ENCODE data around the gene ADAM23. TPM values are rescaled to one million over a fixed set of nuclear protein-coding genes. Genes with fewer than 3 reads are reported as not detected.

ADAM23 gene
- total RNA-seq, 2 experiments from 2014 or later, result 0.28 to 0.32 TPM

DNA sequence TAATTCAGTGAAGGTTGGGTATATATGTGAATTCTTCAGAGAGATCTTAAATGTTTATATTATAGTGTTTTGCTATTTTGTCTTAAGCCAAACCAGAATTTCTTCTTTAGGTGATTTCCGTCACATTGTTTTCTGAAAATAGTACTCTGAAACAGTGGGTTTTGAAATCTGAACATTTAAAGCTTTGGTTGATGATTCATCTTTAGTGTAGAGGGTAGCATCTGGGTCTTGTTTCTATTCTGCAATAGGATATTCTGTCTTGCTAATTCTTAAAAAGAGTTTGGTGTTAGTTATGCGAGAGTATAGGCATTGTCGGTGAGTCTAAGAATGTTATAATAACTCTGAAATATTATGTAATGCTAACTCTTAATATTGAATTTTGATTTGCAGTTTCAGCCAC lies 129.4 kb downstream of the ADAM23 start:
- Mint-ChIP-seq H3K9me3 (ENCODE audit: low read depth) (no peaks in the 10 kb centered on the region), H3K27ac (no peak overlapping the region), H3K4me1 (no peaks in the 10 kb centered on the region), H3K36me3 (no peaks in the 10 kb centered on the region), H3K4me3 (no peak overlapping the region), H3K27me3 (peaks cover 1% of the 10 kb centered on the region)
- CTCF ChIA-PET, result no interaction called here
- DNase-seq (no peak), ATAC-seq (no peak)

DNA sequence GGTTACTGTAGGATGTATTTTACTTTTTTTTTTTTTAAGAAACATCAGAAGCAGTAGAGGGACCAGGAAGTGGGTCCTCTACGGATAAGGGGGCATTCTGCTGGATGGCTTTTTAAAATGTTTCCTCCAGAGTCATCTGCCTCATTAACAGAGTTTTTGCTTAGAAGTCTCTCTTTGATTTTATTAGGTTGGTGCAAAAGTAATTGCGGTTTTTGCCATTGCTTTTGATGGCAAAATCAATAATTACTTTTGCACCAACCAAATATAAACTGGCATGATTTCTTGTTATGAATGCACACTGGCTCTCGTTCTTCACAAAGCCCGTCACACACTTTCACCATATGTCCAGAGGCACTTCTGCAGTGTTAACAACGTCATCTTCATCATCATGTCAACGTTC lies 130.5 kb downstream of the ADAM23 start:
- H3K4me3 Mint-ChIP-seq, result no peak overlapping the region
- H3K27ac Mint-ChIP-seq, result no peak overlapping the region
- no peak for DNase-seq
- CTCF ChIA-PET, result no interaction called here
- no peaks in the 10 kb centered on the region for H3K36me3 Mint-ChIP-seq
- H3K4me1 Mint-ChIP-seq, result no peaks in the 10 kb centered on the region
- H3K9me3 Mint-ChIP-seq (ENCODE audit: low read depth), result no peaks in the 10 kb centered on the region
- H3K27me3 Mint-ChIP-seq, result no peaks in the 10 kb centered on the region
- ATAC-seq, result no peak

DNA sequence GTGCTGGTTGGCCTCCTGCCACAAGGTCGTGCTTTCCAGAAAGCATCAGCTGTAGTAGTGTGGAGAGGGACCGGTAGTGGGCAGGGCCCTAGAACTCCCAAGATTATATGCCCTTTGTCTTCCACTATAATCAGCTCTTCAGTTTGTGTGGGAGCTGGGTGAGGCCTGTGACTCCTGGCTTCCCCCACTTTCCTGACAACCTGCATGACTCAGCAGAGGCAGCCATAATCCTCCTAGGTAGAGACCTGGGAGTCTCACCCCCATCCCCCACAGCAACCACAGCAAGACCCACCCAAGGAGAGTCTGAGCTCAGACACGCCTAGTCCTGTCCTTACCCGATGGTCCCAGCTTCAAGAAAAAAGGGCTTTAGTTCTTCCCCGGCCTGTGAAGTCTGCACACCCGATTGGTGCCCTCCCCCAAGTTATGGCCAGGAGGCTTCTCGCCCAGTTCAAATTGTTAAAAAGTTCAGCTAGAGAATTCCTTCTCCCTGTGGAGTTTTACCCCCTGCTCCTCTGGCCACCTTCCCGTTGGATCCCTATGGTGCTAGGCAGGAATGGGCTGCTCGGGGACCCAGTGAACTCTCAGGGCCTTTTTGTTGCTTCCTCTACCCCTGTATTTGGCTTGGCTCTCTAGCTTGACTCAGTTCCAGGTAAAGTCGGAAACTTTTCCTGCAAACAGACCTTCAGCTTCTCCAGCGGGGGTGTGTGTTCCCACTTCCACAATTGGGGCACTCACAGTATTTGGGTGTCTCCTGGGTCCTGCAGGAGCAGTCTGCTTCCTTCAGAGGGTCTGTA lies 141.2 kb downstream of the ADAM23 start:
- Mint-ChIP-seq H3K9me3 (ENCODE audit: low read depth) (no peaks in the 10 kb centered on the region), H3K4me1 (no peaks in the 10 kb centered on the region), H3K27ac (no peak overlapping the region), H3K36me3 (no peaks in the 10 kb centered on the region), H3K27me3 (peaks cover 3% of the 10 kb centered on the region), H3K4me3 (no peak overlapping the region)
- ATAC-seq, result no peak
- CTCF ChIA-PET, result no interaction called here
- no peak for DNase-seq

DNA sequence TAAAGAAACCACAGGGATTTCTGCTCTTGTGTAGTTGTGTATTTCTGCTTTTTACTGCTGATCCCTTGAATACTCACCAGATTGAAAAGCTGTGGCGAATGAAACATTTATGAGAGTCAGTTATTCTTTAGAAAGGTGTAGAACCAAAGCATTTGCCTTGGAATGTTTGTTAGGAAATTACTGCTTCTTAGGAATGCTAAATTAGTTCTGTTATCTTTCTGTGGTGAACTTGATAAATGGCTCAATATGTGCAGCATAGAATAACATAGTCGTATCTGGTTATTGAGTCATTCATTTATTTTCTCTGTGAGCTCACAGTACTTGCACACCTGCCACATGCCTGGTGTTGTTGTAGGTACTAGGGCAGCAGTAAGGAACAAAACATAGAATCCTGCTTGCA lies 142.0 kb downstream of the ADAM23 start:
- Mint-ChIP-seq H3K36me3 (no peaks in the 10 kb centered on the region), H3K27me3 (peaks cover 3% of the 10 kb centered on the region), H3K27ac (no peak overlapping the region), H3K4me1 (no peaks in the 10 kb centered on the region), H3K9me3 (ENCODE audit: low read depth) (no peaks in the 10 kb centered on the region), H3K4me3 (no peak overlapping the region)
- no peak for ATAC-seq
- DNase-seq, result no peak
- CTCF ChIA-PET, result no interaction called here

DNA sequence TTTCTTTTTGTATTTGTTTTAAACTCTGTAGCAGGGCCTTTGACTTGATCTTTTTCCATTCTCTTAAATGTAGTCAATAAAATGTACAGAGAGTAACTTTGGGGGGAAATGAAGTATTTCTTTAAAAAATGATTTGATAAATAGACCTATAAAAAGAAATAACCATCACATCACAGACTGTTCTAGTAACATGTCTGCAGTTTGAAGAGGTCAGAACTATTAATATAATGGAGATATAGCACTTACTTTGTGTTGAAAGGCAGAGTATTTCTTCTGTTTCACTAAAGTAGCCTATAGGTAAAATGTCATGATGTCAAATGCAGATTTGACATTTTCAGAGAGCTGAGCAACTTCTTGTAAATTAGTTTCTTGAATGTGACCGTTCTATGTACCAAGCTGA lies 143.3 kb downstream of the ADAM23 start:
- Mint-ChIP-seq H3K36me3 (no peaks in the 10 kb centered on the region), H3K4me3 (no peak overlapping the region), H3K27ac (no peak overlapping the region), H3K4me1 (no peaks in the 10 kb centered on the region), H3K27me3 (peaks cover 3% of the 10 kb centered on the region), H3K9me3 (ENCODE audit: low read depth) (no peaks in the 10 kb centered on the region)
- CTCF ChIA-PET, result no interaction called here
- no peak for DNase-seq
- ATAC-seq, result no peak

DNA sequence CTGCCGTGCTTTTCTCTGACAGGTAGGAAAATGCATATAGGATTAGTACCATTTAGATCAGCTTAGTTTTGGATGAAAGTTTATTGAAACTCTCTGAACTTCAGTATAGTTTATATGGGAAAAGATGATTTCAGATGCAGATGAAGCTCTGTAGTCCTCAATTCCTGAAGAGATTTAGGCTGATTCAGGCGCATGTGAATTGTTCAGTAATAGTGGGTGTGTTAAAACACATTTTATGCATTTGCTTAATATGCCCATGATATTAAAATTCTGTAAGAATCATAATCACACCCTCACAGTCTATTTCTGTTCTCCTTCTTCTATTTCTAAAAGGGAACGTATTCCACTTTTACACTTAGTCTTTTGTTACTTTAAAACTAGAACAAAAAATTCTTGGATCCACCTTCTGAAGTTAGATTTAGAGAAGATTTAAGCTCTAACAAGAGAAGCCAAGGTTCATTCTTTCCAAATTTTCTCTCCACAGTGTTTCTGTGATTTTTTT lies 154.4 kb downstream of the ADAM23 start:
- no peaks in the 10 kb centered on the region for H3K4me1 Mint-ChIP-seq
- no peak overlapping the region for H3K27ac Mint-ChIP-seq
- no peaks in the 10 kb centered on the region for H3K9me3 Mint-ChIP-seq (ENCODE audit: low read depth)
- CTCF ChIA-PET, result no interaction called here
- DNase-seq (no peak), ATAC-seq (no peak)
- no peaks in the 10 kb centered on the region for H3K36me3 Mint-ChIP-seq
- no peaks in the 10 kb centered on the region for H3K27me3 Mint-ChIP-seq
- H3K4me3 Mint-ChIP-seq, result no peak overlapping the region

DNA sequence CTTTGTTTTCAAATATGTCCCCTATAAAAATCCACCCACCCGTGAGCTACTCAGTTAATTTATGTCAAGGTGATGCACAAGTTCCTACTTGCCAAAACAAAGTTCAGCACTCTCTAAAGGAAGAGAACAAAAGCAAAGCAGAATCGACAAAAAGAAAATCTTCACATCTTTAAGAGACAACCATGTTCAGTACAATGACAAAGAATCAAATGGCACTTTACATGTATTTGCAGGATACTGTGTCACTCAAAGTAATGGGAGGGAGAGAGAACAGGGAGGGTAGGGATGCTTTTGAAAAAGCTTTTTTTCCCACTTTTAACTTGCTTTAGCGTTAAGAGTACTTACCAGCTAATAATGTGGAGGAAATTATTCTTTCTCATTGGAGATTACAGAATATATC lies 159.9 kb downstream of the ADAM23 start:
- Mint-ChIP-seq H3K27me3 (no peaks in the 10 kb centered on the region), H3K36me3 (no peaks in the 10 kb centered on the region), H3K4me3 (no peak overlapping the region), H3K9me3 (ENCODE audit: low read depth) (no peaks in the 10 kb centered on the region), H3K27ac (no peak overlapping the region), H3K4me1 (no peaks in the 10 kb centered on the region)
- CTCF ChIA-PET, result no interaction called here
- no peak for ATAC-seq
- DNase-seq, result no peak

DNA sequence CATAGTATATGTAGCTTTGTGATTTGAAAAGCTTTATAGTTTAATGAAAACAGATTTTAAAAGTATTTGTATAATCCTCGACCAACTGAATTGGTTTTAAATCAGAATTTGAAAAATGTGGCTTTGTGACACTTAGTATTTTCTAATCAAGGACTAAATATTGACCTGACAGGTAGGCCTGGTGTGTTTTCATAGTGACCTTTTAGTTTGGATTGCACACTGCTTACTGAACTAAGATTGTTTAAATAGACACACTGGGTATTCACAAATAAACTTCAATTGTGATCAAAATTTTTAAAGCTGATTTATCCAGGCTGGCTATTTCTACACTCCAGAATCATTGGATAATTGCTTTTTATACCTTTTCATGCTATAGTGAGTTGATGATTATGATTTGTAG lies 167.1 kb downstream of the ADAM23 start:
- H3K36me3 Mint-ChIP-seq, result no peaks in the 10 kb centered on the region
- CTCF ChIA-PET, result no interaction called here
- DNase-seq (no peak), ATAC-seq (no peak)
- no peaks in the 10 kb centered on the region for H3K9me3 Mint-ChIP-seq (ENCODE audit: low read depth)
- no peaks in the 10 kb centered on the region for H3K27me3 Mint-ChIP-seq
- peaks cover 3% of the 10 kb centered on the region for H3K4me1 Mint-ChIP-seq
- H3K4me3 Mint-ChIP-seq, result no peak overlapping the region
- H3K27ac Mint-ChIP-seq, result no peak overlapping the region

DNA sequence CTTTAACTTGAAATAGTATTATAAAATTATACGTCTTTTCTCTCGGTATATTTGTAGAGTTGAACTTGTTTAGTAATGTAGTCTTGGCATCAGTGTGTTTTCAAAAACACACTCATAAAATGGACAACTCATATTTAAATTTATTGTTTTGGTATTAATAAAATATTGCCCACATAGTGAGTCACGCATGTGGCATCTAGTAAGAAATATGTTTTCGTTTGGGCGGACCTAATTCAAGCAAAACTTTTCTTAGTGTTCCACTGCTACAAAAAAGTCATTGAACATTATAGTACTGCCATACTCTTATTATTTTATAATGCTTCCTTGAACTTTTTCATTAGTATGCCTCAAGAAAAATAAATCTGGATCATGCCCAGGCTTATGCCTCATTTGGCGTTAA lies 167.9 kb downstream of the ADAM23 start:
- DNase-seq (no peak), ATAC-seq (no peak)
- H3K27ac Mint-ChIP-seq, result no peak overlapping the region
- no peak overlapping the region for H3K4me3 Mint-ChIP-seq
- peaks cover 3% of the 10 kb centered on the region for H3K4me1 Mint-ChIP-seq
- CTCF ChIA-PET, result no interaction called here
- no peaks in the 10 kb centered on the region for H3K36me3 Mint-ChIP-seq
- no peaks in the 10 kb centered on the region for H3K9me3 Mint-ChIP-seq (ENCODE audit: low read depth)
- no peaks in the 10 kb centered on the region for H3K27me3 Mint-ChIP-seq

DNA sequence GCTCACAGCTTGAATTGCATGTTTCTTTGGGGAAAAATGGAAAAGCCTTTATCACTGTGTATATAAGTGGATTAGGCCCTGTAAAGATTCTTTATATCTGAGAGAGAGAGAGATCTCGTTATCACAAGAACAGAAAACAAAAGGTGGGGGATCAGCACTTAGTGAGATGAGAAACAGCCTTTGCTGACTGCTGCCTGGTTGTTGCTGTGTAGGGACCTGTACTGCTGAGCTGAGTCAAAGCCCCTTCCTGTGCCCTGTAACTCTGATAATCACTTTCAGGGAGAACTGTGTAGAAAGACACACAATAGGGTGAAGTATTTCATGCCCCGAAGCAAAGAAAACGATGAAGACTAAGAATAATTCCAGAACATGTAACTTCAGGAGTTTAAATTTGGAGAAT lies 168.4 kb downstream of the ADAM23 start:
- ATAC-seq (no peak), DNase-seq (no peak)
- H3K27ac Mint-ChIP-seq, result no peak overlapping the region
- H3K4me3 Mint-ChIP-seq, result no peak overlapping the region
- CTCF ChIA-PET, result no interaction called here
- H3K4me1 Mint-ChIP-seq, result peaks cover 3% of the 10 kb centered on the region
- H3K9me3 Mint-ChIP-seq (ENCODE audit: low read depth), result no peaks in the 10 kb centered on the region
- H3K36me3 Mint-ChIP-seq, result no peaks in the 10 kb centered on the region
- no peaks in the 10 kb centered on the region for H3K27me3 Mint-ChIP-seq

DNA sequence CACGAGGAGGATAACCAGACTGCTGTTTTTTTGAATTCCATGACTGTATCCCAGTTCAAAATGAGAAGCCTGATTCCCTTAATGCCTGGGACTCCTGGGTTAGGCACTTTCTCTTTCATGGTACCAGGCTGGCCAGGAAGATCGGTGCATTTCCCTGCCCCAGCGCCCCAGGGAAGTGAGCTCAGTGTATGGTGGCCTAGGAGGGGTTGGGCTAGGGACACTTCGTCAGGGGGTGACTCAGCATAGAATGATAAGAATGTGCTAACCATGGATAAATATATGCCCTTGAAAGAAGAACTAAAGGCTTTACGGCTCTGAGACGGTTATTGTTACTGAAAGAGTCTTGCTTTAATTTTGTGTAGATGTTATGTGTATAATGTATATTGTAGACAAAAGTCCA lies 171.5 kb downstream of the ADAM23 start:
- H3K27me3 Mint-ChIP-seq, result peaks cover 2% of the 10 kb centered on the region
- no peaks in the 10 kb centered on the region for H3K4me1 Mint-ChIP-seq
- CTCF ChIA-PET, result no interaction called here
- ATAC-seq, result no peak
- no peak overlapping the region for H3K4me3 Mint-ChIP-seq
- no peak overlapping the region for H3K27ac Mint-ChIP-seq
- H3K9me3 Mint-ChIP-seq (ENCODE audit: low read depth), result no peaks in the 10 kb centered on the region
- no peak for DNase-seq
- no peaks in the 10 kb centered on the region for H3K36me3 Mint-ChIP-seq

DNA sequence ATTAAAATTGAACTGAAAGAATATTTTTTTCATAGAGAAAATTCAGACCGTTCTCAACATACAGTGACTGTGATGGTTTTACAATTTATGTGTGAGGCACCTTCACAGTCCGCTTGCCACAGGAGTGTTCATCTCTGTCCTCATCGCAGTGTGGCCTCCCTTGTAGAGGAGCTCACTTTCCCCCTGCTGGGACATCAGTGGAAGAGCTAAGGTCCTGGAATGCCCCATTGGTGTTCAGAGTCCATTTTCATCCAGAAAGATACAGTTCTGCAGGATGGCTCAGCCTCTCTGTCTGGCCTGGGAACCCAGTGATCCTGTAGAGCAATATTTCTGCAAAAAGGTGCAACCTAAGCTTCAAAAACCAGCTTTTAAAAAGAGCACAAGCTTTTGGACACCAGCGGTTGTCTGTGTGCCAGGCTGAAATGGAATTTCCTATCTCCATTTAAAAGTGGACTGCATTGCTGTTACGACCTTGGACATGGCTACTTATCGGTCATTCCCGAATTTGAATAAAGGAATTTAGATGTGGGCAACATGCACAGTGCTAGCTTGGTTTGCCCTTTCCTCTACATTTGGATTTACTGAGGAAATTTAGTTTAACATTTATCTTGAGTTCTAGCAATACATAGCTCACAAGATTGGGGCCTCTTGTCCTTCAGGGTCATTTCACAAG lies 172.2 kb downstream of the ADAM23 start:
- Mint-ChIP-seq H3K4me1 (no peaks in the 10 kb centered on the region), H3K4me3 (no peak overlapping the region), H3K27me3 (peaks cover 2% of the 10 kb centered on the region), H3K27ac (no peak overlapping the region), H3K36me3 (no peaks in the 10 kb centered on the region), H3K9me3 (ENCODE audit: low read depth) (no peaks in the 10 kb centered on the region)
- ATAC-seq (no peak), DNase-seq (no peak)
- CTCF ChIA-PET, result no interaction called here

DNA sequence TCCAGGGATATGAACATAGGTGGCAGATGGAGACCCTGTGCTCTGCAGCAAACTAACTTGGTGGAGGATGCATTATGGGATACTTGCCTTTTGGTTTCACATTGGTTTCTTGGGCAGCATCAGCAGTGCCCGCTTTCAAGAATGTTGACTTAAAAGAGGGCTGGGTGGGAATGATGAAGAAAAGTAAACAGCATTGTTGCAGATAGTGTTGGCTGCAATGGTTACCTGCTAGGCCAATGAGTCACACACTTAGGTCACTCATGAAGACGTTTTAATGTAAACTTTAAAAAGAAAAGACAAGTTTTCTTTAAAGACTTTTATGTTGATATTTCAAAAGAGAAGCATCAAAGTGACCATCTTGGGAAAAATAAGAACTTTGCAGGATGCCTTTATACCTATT lies 172.8 kb downstream of the ADAM23 start:
- Mint-ChIP-seq H3K36me3 (no peaks in the 10 kb centered on the region), H3K9me3 (ENCODE audit: low read depth) (no peaks in the 10 kb centered on the region), H3K4me3 (no peak overlapping the region), H3K4me1 (no peaks in the 10 kb centered on the region), H3K27ac (no peak overlapping the region), H3K27me3 (peaks cover 2% of the 10 kb centered on the region)
- ATAC-seq (no peak), DNase-seq (no peak)
- CTCF ChIA-PET, result no interaction called here

DNA sequence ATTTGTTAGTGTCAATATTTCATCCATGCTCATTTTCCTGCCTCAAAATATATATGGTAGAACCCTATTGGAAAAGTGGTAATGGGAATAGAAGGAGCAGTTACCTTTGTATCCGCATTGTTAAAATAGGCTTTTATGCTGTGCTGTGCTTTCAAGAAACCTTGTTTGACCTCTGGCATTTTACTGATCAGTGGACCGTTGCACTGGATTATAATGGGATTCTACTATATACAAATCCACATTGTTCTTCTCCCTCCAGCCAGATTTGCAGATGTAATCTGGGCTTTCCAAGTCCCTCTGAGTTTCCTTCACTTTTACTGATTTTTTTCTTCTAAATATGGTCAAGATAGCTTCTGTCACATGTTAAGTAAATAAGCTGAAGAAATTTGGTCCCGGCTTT lies 175.7 kb downstream of the ADAM23 start:
- no peaks in the 10 kb centered on the region for H3K9me3 Mint-ChIP-seq (ENCODE audit: low read depth)

More for the DNA sequence above, 175.7 kb downstream of the ADAM23 start:
- Mint-ChIP-seq H3K36me3 (no peaks in the 10 kb centered on the region), H3K4me3 (no peak overlapping the region), H3K27me3 (peaks cover 2% of the 10 kb centered on the region), H3K4me1 (no peaks in the 10 kb centered on the region), H3K27ac (no peak overlapping the region)
- CTCF ChIA-PET, result no interaction called here
- DNase-seq (no peak), ATAC-seq (no peak)
